ENCODE results near the gene TTLL9.

GRCh38 chr20:31883829-31884228 is 13.4 kb downstream of the TTLL9 start:
- TF ChIP-seq POLR2A (IDR thresholded peaks at IDR 0.05) = no peak
- TF ChIP-seq CTCF (IDR thresholded peaks at IDR 0.05) = no peak
